ENCODE data around the gene TUFM.
"Not testable (repeated sequence)": the region's sequence is repeated elsewhere in the genome, so short reads cannot be mapped to it uniquely, and the experiment has no call there.

The TUFM gene

DNA sequence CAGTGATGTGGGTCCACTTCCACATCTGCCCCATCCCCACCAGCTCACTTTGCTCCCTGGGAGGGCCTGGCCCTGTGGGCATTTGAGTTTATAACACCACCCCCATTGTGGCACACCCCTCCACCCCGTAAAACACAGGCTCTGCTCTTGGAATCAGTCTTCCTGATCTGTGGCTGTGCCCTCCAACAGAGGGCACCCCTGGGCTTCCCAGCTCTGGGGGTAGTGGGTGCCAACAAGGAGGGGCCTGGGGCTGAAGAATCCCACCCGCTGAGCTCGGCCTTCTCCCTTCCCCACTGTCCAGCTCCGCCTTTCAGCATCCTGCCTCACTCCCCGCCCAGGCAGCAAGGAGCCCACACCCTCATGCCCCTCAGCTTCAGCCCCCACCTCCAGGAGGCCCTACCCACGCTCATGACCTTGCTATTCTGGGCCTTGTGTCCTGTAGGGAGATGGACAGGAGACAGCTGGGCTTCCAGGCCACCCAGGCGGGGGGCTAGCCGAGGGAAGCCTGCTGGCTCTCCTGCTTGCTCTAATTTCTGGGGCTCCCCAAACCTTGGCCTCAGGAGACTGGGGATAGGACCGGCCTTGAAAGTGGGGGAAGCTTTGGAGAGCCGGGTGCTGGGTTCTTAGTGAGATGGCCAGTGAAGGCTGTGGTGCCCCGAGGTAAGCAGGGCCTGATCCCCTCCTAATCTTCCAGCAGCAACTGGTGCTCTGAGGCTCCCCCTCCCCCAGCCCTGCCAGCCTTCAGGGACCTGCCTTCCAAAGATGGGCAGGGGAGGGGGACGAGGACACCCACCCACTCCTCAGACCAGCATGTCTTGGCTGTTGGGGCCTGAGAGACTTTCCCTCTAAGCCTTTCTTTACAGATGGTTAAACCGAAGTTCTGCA, 29.2 kb upstream of the TUFM start:
- DNase-seq (ENCODE audit: low read depth): no peak

DNA sequence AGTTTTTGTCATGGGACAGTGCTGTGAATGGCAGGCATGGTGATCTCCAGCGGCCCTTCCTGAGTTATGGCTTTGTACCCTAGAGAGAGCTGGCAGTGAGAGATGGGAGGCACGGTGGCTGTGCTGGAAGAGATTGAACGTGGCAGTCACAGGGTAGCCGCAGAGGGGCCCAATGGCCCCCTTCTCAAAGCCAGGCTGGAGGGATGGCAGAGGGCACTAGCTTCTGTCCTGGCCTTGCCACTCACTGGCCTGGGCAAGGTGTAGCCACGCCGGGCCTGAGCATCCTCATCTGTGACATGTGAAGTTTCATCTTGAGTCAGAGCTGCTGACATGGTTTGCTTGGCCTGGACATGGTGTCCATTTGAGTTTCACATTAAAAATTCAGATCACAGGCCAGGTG, 28.3 kb upstream of the TUFM start:
- no peak for DNase-seq (ENCODE audit: low read depth)

DNA sequence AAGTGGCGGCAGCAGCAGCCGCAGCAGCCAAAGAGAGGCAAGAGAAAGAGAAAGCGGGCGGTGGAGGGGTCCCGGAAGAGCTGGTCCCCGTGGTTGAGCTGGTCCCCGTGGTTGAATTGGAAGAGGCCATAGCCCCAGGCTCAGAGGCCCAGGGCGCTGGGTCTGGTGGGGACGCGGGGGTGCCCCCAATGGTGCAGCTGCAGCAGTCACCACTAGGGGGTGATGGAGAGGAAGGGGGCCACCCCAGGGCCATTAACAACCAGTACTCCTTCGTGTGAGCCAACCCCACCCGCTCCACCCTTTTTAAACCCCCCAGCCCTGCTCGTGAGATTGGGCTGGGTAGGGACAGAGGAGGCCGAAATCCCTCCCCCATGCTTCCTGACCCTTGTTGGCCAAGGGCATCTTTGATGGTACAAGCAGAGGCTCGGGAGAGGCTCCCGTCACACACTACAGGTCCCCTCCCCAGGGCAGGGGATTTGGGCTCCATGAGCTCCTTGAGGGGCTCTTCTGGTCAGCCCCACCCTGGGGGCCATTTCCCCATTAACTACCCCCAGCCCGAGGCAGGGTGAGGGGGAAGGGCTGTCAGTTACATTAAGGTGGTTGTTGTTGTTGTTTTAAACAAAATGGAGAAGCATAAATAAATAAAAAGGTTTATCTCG, 27.5 kb upstream of the TUFM start:
- peak; percentile 57 for DNase-seq (ENCODE audit: low read depth)

DNA sequence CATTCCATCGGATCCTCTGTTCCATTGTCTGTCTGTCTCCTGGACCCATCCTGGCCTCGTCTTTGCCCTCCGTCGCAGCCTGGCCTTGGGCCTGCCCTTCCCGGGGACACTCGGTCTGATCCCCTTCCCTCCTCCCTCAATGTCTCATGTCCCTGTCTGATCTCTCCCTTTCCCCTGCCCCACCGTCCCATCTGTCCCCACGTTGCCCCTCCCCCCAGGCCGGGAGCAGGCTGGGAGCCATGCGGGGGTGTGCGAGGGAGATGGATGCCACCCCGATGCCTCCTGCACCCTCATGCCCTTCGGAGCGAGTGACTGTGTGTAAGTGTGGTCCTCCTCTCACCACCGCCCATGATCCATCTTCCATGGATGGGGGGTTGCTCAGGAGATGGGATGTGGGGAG, 26.8 kb upstream of the TUFM start:
- no peak for DNase-seq (ENCODE audit: low read depth)

DNA sequence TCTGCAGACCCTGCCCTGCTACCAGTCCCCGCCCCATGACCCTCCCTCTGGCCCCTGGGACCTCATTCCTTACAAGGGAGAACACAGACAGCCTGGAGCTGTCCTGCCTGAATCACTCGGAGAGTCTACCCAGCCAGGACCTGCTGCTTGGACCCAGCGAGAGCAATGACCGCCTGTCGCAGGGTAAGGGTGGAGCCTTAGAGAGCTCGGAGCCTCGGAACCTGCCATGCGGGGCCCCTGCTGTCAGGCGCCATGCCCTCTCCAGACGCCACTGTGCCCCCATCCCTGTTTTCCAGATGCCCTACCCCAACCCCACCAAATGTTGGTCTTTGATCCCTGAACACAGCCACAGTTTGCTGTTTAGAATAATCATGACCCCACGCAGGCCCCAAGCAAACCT, 23.1 kb upstream of the TUFM start:
- no peak for DNase-seq (ENCODE audit: low read depth)

DNA sequence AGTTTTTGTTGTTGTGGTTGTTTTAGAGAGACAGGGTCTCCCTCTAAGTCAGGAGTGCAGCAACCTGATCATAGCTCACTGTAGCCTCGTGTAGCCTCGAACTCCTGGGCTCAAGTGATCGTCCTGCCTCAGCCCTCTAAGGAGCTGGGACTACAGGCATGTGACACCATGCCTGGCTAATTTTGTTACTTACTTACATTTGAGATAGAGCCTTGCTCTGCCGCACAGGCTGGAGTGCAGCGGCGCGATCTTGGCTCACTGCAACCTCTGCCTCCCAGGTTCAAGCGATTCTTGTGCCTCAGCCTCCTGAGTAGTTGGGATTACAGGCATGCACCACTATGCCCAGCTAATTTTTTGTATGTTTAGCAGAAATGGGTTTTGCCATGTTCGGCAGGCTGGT, 21.5 kb upstream of the TUFM start:
- DNase-seq (ENCODE audit: low read depth): not testable (repeated sequence)

DNA sequence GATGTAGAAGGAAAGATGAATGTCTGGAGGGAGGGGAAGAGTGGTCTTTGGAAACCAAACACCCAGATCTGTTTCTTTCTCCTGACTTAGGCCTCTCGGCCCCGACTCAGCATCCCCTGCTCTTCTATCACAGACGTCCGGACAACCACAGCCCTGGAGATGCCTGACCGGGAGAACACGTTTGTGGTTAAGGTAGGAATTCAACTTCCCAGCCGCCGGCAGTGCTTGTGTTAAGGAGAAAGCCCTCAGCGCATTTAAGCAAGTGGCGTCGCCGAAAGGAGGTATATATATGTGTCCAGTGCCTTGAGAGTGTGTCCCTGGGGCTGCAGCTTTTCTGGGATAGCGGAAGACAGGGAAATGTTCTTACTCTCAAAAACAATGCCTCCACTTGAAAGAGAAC, 21.1 kb upstream of the TUFM start:
- DNase-seq (ENCODE audit: low read depth): no peak

DNA sequence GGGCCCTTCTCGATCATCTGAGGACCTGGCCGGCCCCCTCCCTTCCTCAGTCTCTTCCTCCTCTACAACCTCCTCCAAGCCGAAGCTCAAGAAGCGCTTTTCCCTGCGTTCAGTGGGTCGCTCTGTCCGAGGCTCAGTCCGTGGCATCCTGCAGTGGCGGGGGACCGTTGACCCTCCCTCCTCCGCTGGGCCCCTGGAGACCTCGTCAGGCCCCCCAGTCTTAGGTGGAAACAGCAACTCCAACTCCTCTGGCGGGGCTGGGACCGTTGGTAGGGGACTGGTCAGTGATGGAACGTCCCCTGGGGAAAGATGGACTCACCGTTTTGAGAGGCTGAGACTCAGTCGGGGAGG, 20.3 kb upstream of the TUFM start:
- no peak for DNase-seq (ENCODE audit: low read depth)

DNA sequence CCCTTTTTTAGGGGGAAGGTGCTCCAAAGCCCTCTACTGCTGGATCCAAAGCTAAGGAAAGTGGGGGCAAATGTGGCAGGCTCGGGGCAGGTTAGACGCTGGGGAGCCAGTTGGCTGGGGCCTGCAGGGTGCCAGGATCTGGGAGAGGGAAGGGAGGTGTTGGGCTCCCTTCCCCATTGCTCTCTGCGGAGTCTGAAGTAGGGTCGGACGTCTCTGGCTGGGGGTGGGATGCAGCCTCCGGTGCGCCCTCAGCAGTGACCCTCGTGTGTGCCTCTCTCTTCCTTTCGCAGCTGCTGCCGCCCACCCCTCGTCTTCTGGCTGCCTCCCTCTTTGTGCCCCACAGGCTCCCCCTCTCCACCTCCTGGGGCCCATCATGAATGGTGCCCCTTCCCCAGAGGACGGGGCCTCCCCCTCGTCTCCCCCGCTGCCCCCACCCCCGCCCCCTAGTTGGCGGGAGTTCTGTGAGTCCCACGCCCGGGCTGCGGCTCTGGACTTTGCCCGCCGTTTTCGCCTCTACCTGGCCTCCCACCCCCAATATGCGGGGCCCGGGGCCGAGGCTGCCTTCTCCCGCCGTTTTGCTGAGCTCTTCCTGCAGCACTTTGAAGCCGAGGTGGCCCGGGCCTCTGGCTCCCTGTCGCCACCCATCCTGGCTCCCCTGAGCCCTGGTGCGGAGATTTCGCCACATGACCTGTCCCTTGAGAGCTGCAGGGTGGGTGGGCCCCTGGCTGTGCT, 19.7 kb upstream of the TUFM start:
- no peak for DNase-seq (ENCODE audit: low read depth)

DNA sequence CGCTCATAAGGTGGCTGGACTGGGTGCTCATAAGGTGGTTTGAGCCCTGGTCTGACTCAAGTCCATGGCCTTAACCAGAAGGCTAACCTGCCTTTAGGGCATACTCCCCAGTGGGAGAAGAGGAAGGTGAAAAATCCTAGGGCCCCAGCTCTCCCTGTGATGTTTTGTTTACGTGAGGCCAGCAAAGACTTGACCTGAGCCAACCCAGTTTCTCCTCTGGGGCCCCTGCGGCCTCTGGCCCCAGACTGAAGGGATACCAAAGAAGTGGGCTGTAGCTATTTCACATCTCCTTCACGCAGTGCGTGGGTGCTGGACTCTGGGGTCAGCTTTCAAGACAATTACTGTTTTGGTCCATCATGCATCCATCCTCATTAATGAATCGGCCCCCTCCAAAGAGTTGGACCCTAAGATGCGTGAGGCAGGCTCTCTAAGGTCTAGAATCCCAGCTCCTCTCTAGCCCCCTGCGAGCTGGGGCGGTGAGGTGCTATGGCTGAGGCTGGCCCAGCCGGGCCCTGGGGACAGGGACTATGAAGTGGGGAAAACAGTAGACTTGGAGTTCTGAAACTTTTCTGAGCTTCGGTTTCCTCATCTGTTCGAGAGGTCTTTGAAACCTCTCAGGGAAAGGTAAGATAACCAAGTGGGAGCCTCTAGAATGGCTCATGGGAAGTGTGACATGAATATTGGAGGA, 19.0 kb upstream of the TUFM start:
- no peak for DNase-seq (ENCODE audit: low read depth)

DNA sequence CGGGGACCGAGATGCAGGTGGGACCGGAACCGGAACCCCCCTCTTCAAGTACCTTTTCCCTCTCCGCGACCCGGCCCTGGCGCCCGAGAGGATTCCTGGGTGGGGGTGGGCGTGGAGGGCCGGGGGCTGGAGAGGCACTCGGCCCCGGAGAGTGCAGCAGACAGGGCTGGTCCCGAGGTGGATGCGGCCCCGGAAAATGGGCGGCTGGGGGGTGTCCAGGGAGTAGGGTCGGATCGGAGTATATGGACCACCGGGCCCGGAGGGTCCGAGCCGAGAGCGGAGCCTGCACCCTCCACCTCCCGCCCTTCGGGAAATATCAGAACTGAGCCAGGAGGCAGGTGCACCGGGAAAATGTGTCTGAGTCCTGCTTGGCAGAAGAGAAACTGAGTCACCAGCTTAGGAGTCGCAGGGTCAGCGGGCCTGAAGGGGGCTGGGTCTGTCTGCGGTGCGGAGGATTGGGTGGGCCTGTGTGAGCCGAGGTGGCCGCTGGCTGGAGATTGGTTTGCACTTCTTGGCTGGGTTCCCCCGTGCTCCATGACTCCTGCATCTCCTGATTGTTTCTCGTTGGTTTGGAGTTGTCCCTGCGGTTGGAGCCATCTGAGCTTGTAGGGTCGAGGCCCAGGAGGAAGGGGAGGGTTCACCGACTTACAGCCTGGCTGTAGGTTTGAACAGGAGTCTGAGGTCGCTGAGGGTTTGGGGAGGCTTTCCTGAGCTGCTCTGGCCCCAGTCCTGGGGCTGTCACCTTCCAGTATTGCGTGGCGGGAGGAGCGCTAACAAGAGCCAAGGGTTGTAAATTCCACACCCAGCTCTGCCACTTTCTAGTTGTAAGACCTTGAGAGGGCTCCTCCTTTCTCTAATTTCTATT, 18.0 kb upstream of the TUFM start:
- no peak for DNase-seq (ENCODE audit: low read depth)

DNA sequence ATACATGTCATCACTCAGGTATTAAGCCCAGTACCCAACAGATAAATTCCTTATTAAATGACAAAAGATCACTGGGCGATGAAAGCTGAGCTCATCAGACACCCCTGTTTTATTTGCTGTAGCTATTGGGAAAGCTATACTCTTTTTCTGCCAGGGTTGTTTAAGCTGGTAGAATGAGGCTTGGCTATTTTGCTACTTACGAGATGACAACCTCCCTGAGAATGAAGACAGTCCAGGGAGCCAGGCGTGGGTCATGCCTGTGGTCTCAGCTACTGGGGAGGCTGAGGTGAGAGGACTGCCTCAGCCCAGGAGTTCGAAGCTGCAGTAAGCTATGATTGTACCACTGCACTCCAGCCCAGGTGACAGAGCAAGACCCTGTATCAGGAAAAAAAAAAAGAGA, 13.2 kb upstream of the TUFM start:
- no peak for DNase-seq (ENCODE audit: low read depth)

DNA sequence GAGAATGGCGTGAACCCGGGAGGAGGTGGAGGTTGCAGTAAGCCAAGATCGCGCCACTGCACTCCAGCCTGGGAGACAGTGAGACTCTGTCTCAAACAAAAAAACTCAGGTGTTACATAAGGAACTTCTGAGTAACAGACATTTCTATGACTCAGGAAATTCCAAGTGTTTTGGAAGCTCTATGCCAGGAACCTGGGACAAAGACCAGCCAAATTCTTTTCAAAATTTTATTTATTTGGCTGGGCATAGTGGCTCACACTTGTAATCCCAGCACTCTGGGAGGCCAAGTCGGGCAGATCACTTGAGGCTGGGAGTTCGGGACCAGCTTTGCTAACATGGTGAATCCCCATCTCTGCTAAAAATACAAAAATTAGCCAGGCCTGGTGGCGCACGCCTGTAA, 12.3 kb upstream of the TUFM start:
- no peak for DNase-seq (ENCODE audit: low read depth)

DNA sequence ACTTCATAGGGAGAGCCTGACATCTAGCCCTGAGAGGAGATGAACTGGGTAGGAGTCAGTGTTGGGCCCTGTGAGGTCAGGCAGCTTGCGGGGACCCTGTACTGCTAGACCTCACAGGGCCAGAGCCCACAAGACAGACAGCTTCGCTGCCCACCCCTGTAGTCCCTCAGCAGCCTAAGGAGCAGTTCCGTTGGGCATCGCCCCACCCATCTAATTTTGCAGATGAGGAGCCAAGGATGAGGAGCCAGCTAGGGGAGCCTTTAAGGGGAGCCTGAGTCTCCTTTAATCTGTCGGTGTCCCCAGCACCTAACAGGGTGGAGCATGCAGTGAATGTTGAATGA, 755 bp upstream of the TUFM start:
- DNase-seq (ENCODE audit: low read depth): no peak

DNA sequence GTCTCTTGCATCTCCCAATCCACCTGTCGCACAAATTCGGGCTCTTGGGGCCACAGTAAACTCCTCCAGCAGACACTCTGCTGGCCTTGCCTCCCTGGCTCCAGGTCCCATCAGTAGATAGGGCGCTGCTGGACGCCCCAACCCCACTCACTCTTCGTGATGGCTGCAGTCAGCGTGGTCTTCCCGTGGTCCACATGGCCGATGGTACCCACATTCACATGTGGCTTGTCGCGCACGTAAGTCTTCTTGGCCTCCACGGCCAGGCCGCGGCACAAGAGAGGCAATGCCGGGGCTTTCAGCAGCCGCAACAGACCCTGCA, 428 bp downstream of the TUFM start:
- no peak for DNase-seq (ENCODE audit: low read depth)

DNA sequence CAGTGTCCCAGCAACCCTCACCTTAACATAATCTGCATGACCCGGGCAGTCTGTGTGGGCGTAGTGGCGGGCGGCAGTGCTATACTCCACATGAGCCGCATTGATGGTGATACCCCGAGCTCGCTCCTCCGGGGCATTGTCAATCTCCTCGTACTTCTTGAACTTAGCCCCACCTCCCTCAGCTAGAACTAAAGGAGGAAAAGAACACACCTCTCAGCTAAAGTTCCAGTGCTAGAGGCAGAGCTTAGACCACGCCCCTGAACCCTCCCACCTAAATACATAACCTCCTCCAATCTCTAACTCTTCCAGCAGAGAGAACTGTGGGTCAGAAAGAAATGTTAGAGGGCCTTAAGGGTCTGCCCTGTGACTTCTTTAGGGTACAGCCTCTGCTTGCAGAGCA, 855 bp downstream of the TUFM start:
- no peak for DNase-seq (ENCODE audit: low read depth)

DNA sequence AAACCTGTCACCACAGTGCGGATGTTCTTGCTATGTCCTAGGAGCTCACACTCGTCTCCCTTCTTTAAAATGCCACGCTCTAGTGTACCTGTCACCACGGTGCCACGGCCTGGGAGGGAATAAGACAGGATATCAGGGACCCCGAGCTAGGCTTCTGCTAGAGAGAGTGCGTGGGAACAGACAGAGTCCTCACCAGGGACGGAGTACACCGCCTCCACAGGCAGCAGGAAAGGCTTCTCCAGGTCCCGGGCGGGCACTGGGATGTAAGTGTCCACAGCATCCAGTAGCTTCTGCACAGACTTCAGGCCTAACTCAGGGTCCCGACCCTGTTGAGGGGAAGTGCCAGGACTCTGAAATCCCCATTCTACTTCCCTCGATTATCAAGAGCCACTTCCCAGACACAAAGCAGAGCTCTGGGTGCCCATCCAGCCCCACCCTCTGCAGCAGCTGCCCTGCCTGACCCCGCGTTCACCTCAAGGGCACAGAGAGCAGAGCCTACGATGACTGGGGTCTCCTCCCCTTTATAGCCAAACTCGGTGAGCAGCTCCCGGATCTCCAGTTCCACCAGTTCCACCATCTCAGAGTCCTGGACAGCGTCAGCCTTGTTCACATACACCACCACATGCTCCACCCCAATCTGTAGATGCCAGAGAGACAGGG, 1.8 kb downstream of the TUFM start:
- DNase-seq (ENCODE audit: low read depth): no peak

DNA sequence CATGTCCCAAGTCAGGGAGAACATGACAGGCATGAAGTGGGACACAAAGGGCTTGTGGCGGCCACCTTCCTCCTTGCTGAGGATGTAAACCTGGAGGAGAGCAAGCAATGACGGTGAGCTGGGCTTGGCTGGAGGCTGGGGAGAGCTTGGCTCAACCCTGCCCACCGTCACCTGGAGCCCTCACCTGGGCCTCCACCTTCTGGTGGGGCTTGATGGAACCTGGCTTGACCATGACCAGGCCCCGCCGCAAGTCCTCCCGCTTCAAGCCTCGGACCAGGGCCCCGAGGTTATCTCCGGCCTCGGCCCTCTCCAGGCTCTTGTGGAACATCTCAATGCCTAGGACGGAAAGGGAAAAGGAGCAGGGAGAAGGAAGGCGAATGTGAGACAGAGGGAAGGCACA, 2.4 kb downstream of the TUFM start:
- no peak for DNase-seq (ENCODE audit: low read depth)

DNA sequence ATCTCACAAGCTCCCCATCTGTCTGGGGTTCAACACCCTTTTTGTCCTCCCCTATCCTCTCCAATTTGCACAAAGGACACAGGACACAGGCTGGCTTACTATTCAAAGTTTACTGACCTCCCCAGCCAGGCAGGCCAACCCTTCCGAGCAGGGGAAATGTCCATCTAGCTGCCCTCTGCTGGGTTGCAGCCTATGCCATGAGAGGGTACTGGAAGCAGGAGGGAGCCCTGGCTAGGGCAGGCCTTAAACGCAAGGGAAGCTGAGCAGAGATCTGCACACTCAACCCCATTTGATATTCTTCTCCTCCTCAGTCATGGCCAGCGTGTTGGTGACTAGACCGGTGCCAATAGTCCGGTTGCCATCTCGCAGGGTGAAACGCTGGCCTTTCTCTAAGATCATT, 3.5 kb downstream of the TUFM start:
- DNase-seq (ENCODE audit: low read depth): no peak

DNA sequence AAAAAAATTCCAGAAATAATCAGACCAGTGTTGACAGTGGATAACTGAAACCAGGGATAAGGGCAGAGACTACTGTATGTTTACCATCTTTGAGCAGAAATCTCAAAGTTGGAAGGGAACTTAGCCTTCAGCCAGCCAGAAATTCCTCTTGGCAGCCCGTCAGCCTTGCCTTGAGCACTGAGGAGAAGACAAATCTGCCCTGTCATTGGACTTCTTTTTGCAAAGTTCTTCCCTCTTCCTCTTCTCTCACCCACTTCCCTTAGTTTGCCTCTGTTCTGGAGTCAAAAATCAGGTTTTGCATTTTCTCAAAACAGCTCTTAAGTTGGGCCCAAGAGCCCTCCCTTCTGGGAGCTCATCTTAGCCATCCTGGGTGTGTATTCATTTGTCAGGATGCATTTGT, 6.2 kb downstream of the TUFM start:
- DNase-seq (ENCODE audit: low read depth): no peak

DNA sequence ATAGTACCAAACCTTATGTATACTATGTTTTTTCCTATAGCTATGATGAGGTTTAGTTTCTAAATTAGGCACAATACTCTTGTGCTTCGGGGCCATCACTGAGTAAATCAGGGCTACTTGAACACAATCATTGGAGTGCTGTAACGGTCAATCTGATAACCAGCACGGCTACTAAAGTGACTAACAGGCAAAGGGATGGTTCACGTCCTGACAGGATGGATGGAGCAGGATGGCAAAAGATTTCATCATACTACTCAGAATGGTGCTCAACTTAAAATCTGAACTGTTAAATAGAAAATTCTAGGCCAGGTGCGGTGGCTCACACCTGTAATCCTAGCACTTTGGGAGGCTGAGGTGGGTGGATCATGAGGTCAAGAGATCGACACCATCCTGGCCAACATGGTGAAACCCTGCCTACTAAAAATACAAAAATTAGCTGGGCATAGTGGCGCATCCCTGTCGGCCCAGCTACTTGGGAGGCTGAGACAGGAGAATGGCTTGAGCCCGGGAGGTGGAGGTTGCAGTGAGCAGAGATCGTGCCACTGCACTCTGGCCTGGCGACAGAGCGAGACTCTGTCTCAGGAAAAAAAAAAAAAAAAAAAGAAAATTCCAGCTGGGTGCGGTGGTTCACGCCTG, 7.0 kb downstream of the TUFM start:
- DNase-seq (ENCODE audit: low read depth): no peak

Data from activated T-cell treated with anti-CD3 and anti-CD28 coated beads for 48 hours (primary cell).